OCI-LY3 (cell line): ENCODE results near the gene YIPF7.

ENCODE experiments used
- EZH2phosphoT487 ChIP-seq: fragments of 200-600 bp; shearing (Covaris generic); IDR thresholded peaks from 2 replicates; pipeline ENCODE4 v1.6.1; 2018; ENCODE audit warnings: antibody characterized with exemption, mixed run types, low read depth
- TF ChIP-seq, protein P1 (sequence below): fragments of 200-600, 300-600 bp; sonication (generic); IDR thresholded peaks from 2 replicates; pipeline ENCODE4 v1.5.1; 2014; ENCODE audit warnings: antibody characterized with exemption, low read length, low read depth

DNA sequence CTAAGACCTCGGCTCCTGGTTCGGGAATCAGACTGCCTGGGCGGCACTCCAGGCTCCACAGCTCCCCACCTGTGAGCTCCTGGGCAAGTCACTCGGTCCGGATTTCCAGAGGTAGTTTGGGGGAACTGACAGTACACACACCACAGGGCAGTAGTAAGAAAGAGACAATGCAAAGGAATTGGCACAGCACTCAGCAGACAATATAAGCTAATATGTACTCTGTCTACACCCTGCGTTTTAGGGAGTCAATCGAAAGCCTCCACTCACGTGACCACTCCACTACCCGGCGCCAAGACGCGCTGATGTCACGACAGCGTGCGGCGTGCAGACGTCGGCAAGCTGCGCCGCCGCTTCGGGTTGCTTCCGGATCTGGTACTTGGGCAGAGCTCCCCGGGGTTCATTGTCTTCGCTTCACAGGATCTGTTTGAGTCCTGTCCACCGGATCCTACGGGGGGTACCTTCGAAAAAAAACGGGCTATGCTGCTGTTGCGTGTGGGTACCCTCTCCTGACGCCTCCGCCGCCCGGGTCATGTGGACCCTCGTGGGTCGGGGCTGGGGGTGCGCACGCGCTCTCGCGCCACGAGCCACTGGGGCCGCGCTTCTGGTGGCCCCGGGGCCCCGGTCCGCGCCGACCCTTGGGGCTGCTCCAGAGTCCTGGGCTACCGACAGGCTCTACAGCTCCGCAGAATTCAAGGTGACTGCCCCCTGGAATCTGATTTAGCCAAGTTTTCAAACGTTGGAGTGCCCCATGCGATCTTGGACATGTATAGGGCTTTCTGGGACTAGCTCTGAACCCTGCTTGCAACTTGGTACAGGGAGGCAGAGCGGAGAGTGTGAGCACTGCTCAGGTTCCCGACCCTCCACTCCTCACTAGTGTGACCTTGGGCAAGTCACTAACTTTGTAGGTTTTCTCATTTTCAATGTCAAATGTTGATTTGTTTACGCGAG lies 26.9 kb upstream of the YIPF7 start, which contains the start of gene GUF1:
- TF ChIP-seq, protein P1, sequence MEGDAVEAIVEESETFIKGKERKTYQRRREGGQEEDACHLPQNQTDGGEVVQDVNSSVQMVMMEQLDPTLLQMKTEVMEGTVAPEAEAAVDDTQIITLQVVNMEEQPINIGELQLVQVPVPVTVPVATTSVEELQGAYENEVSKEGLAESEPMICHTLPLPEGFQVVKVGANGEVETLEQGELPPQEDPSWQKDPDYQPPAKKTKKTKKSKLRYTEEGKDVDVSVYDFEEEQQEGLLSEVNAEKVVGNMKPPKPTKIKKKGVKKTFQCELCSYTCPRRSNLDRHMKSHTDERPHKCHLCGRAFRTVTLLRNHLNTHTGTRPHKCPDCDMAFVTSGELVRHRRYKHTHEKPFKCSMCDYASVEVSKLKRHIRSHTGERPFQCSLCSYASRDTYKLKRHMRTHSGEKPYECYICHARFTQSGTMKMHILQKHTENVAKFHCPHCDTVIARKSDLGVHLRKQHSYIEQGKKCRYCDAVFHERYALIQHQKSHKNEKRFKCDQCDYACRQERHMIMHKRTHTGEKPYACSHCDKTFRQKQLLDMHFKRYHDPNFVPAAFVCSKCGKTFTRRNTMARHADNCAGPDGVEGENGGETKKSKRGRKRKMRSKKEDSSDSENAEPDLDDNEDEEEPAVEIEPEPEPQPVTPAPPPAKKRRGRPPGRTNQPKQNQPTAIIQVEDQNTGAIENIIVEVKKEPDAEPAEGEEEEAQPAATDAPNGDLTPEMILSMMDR, result no peak
- TF ChIP-seq EZH2phosphoT487, result no peak
